H9 (cell line): ENCODE results near the gene ESRRB. TPM values are rescaled to one million over a fixed set of nuclear protein-coding genes. Genes with fewer than 3 reads are reported as not detected.

ENCODE experiments used
- DNase-seq: peaks from one replicate; pipeline ENCODE4 v3.0.0-alpha.2; 2017
- H2AFZ ChIP-seq: one replicate; pipeline ENCODE4 v1.6.1; 2013; ENCODE audit warnings: mild to moderate bottlenecking, low read length, control low read depth, moderate library complexity
- H2AK5ac ChIP-seq: 2 replicates; pipeline ENCODE4 v1.6.1; 2013; ENCODE audit warnings: low read length, control low read depth, mixed read lengths; ENCODE audit not compliant: insufficient read length
- H2BK120ac ChIP-seq: one replicate; pipeline ENCODE4 v1.6.1; 2013; ENCODE audit warnings: low read depth, mild to moderate bottlenecking, low read length, control low read depth, inconsistent platforms; ENCODE audit not compliant: poor library complexity, severe bottlenecking
- H2BK12ac ChIP-seq: 2 replicates; pipeline ENCODE4 v1.6.1; 2013; ENCODE audit warnings: low read length, control low read depth, mixed read lengths, low read depth; ENCODE audit not compliant: insufficient read length
- H2BK15ac ChIP-seq: 2 replicates; pipeline ENCODE4 v1.6.1; 2013; ENCODE audit warnings: low read depth, low read length, control low read depth
- H2BK20ac ChIP-seq: one replicate; pipeline ENCODE4 v1.6.1; 2013; ENCODE audit warnings: low read depth, mild to moderate bottlenecking, low read length, control low read depth, inconsistent platforms; ENCODE audit not compliant: poor library complexity, severe bottlenecking
- H2BK5ac ChIP-seq: 2 replicates; pipeline ENCODE4 v1.6.1; 2013; ENCODE audit warnings: low read length, control low read depth, mixed read lengths; ENCODE audit not compliant: insufficient read length
- H3K14ac ChIP-seq: 2 replicates; pipeline ENCODE4 v1.6.1; 2013; ENCODE audit warnings: low read length, control low read depth; ENCODE audit not compliant: insufficient read depth
- H3K18ac ChIP-seq: 2 replicates; pipeline ENCODE4 v1.6.1; 2013; ENCODE audit warnings: low read depth, mild to moderate bottlenecking, mixed read lengths, low read length, control low read depth; ENCODE audit not compliant: insufficient read length
- H3K23ac ChIP-seq: 2 replicates; pipeline ENCODE4 v1.6.1; 2013; ENCODE audit warnings: low read length, control low read depth, mixed read lengths, low read depth; ENCODE audit not compliant: insufficient read length
- H3K23me2 ChIP-seq: 2 replicates; pipeline ENCODE4 v1.6.1; 2013; ENCODE audit warnings: low read depth, mild to moderate bottlenecking, mixed read lengths, low read length, control low read depth; ENCODE audit not compliant: insufficient read length, poor library complexity, severe bottlenecking
- H3K27ac ChIP-seq: 2 replicates; pipeline ENCODE4 v1.5.1; 2013; ENCODE audit warnings: low read length, control low read depth, mixed read lengths, low read depth; ENCODE audit not compliant: insufficient read length
- H3K27me3 ChIP-seq: 2 replicates; pipeline ENCODE4 v1.6.1; 2013; ENCODE audit warnings: low read length, control low read depth, inconsistent platforms; ENCODE audit not compliant: insufficient read depth
- H3K4ac ChIP-seq: 2 replicates; pipeline ENCODE4 v1.6.1; 2013; ENCODE audit warnings: low read depth, mild to moderate bottlenecking, control low read depth, inconsistent platforms, low read length, moderate library complexity
- H3K4me1 ChIP-seq: 2 replicates; pipeline ENCODE4 v1.6.1; 2013; ENCODE audit warnings: low read length, control low read depth, inconsistent platforms; ENCODE audit not compliant: insufficient read depth
- H3K4me2 ChIP-seq: 2 replicates; pipeline ENCODE4 v1.6.1; 2013; ENCODE audit warnings: low read length, control low read depth, mixed read lengths; ENCODE audit not compliant: insufficient read length, insufficient read depth
- H3K56ac ChIP-seq: 2 replicates; pipeline ENCODE4 v1.6.1; 2013; ENCODE audit warnings: low read depth, mild to moderate bottlenecking, mixed read lengths, low read length, control low read depth; ENCODE audit not compliant: insufficient read length
- H3K79me1 ChIP-seq: 2 replicates; pipeline ENCODE4 v1.6.1; 2013; ENCODE audit warnings: low read depth, mild to moderate bottlenecking, moderate library complexity, low read length, control low read depth, inconsistent platforms; ENCODE audit not compliant: insufficient read depth, poor library complexity, severe bottlenecking
- H3K79me2 ChIP-seq: 2 replicates; pipeline ENCODE4 v1.6.1; 2013; ENCODE audit warnings: low read length, control low read depth, inconsistent platforms; ENCODE audit not compliant: insufficient read depth
- H3K9ac ChIP-seq: 2 replicates; pipeline ENCODE4 v1.6.1; 2013; ENCODE audit warnings: low read length, control low read depth, mixed read lengths; ENCODE audit not compliant: insufficient read length; ENCODE audit errors: extremely low read depth
- H3K9me3 ChIP-seq: one replicate; pipeline ENCODE4 v1.6.1; 2013; ENCODE audit warnings: low read depth, low read length, inconsistent platforms; ENCODE audit not compliant: control insufficient read depth
- H3T11ph ChIP-seq: one replicate; pipeline ENCODE4 v1.6.1; 2013; ENCODE audit warnings: mild to moderate bottlenecking, low read length, control low read depth, inconsistent platforms
- H4K20me1 ChIP-seq: one replicate; pipeline ENCODE4 v1.6.1; 2013; ENCODE audit not compliant: control insufficient read depth, insufficient read length, insufficient read depth
- H4K5ac ChIP-seq: 2 replicates; pipeline ENCODE4 v1.6.1; 2013; ENCODE audit warnings: low read depth, mild to moderate bottlenecking, mixed read lengths, low read length, control low read depth; ENCODE audit not compliant: insufficient read length
- H4K8ac ChIP-seq: replicated peaks from 2 replicates; pipeline ENCODE4 v1.6.1; 2013; ENCODE audit warnings: low read length, control low read depth, mixed read lengths, low read depth; ENCODE audit not compliant: insufficient read length
- H4K91ac ChIP-seq: 2 replicates; pipeline ENCODE4 v1.6.1; 2013; ENCODE audit warnings: low read depth, mild to moderate bottlenecking, moderate library complexity, mixed read lengths, low read length, control low read depth; ENCODE audit not compliant: insufficient read length
- H3K27ac Mint-ChIP-seq, 3 experiments: 2 replicates in 2 of 3; 3 replicates in 1 of 3; pipeline ENCODE4 v1.8.0; 2020 to 2021; ENCODE audit warnings: mixed read lengths in 3 of 3, mild to moderate bottlenecking in 1 of 3, moderate library complexity in 1 of 3
- H3K27me3 Mint-ChIP-seq: 2 replicates; pipeline ENCODE4 v1.8.0; 2021; ENCODE audit warnings: low read depth, mild to moderate bottlenecking, moderate library complexity, mixed read lengths
- H3K36me3 Mint-ChIP-seq, 3 experiments: 2 replicates in 2 of 3; 3 replicates in 1 of 3; pipeline ENCODE4 v1.8.0; 2020 to 2021; ENCODE audit warnings: low read depth in 3 of 3, mixed read lengths in 3 of 3; ENCODE audit not compliant: insufficient read depth in 1 of 3
- H3K4me1 Mint-ChIP-seq, 2 experiments: 2 replicates each; pipeline ENCODE4 v1.8.0; 2020; ENCODE audit warnings: mixed read lengths in 2 of 2
- H3K4me3 Mint-ChIP-seq, 2 experiments: 2 replicates in 1 of 2; 3 replicates in 1 of 2; pipeline ENCODE4 v1.8.0; 2020 to 2021; ENCODE audit warnings: mild to moderate bottlenecking in 2 of 2, mixed read lengths in 2 of 2, moderate library complexity in 1 of 2
- H3K9me3 Mint-ChIP-seq, 2 experiments: 2 replicates in 1 of 2; 3 replicates in 1 of 2; pipeline ENCODE4 v1.8.0; 2020; ENCODE audit warnings: mild to moderate bottlenecking in 2 of 2, mixed read lengths in 2 of 2, moderate library complexity in 1 of 2
- WGBS: extraction: QIAGEN DNeasy Blood & Tissue Kit; methylation state at CpG from one replicate; pipeline ENCODE4 v1.1.7; 2013; ENCODE audit warnings: missing lambda C conversion rate, low lambda C conversion rate, mixed read lengths; ENCODE audit not compliant: insufficient read length; ENCODE audit errors: extremely low coverage; 5-methylcytosine and 5-hydroxymethylcytosine counted together
- total RNA-seq: library from RNA; stranded (reverse); gene quantifications from 2 replicates; pipeline ENCODE4 v1.2.1, GENCODE V29; 2021
- TF ChIP-seq, protein P1 (sequence below): fragments of 200-600 bp; sonication (generic); conservative IDR thresholded peaks from 3 replicates; pipeline ENCODE4 v1.8.0; 2021; ENCODE audit warnings: antibody characterized with exemption, mild to moderate bottlenecking

The ESRRB gene
- total RNA-seq, 1 experiment from 2014 or later, result 0.11 TPM

- no peak overlapping the region for H2BK120ac ChIP-seq
- Mint-ChIP-seq H3K4me1 (peaks cover 10 to 25% of the 10 kb centered on the region in 2 experiments), H3K27me3 (peaks cover 1% of the 10 kb centered on the region), H3K36me3 (no peaks in the 10 kb centered on the region; a peak in 1 of 7 replicates), H3K9me3 (no peaks in the 10 kb centered on the region), H3K4me3 (no peak overlapping the region), H3K27ac (no peak overlapping the region)
- no peak overlapping the region for H2BK15ac ChIP-seq
- no peak overlapping the region for H2BK20ac ChIP-seq
- H3K56ac ChIP-seq, result no peak overlapping the region
- H3K79me1 ChIP-seq, result no peaks in the 10 kb centered on the region
- no peak overlapping the region for H3K14ac ChIP-seq
- H2BK12ac ChIP-seq, result no peak overlapping the region
- DNase-seq, result no peak
- H3K9ac ChIP-seq, result no peak overlapping the region
- TF ChIP-seq, protein P1, sequence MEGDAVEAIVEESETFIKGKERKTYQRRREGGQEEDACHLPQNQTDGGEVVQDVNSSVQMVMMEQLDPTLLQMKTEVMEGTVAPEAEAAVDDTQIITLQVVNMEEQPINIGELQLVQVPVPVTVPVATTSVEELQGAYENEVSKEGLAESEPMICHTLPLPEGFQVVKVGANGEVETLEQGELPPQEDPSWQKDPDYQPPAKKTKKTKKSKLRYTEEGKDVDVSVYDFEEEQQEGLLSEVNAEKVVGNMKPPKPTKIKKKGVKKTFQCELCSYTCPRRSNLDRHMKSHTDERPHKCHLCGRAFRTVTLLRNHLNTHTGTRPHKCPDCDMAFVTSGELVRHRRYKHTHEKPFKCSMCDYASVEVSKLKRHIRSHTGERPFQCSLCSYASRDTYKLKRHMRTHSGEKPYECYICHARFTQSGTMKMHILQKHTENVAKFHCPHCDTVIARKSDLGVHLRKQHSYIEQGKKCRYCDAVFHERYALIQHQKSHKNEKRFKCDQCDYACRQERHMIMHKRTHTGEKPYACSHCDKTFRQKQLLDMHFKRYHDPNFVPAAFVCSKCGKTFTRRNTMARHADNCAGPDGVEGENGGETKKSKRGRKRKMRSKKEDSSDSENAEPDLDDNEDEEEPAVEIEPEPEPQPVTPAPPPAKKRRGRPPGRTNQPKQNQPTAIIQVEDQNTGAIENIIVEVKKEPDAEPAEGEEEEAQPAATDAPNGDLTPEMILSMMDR, result no peak
- no peak overlapping the region for H3K18ac ChIP-seq
- no peaks in the 10 kb centered on the region for H3K27me3 ChIP-seq
- no peak overlapping the region for H4K8ac ChIP-seq
- H2BK5ac ChIP-seq, result no peak overlapping the region
- peaks cover 2% of the 10 kb centered on the region; the same call in 1 of the 2 replicates for H3K4me1 ChIP-seq
- no peak overlapping the region for H3K4ac ChIP-seq
- no peaks in the 10 kb centered on the region for H3K23me2 ChIP-seq
- WGBS, result no CpG with 5 or more reads among the region's 9 CpGs
- H3K23ac ChIP-seq, result no peak overlapping the region
- no peak overlapping the region for H4K5ac ChIP-seq
- H2AFZ ChIP-seq, result no peak overlapping the region
- no peak overlapping the region for H2AK5ac ChIP-seq
- H3K9me3 ChIP-seq, result no peaks in the 10 kb centered on the region
- H3T11ph ChIP-seq, result no peak overlapping the region
- H4K91ac ChIP-seq, result no peak overlapping the region
- H4K20me1 ChIP-seq, result no peaks in the 10 kb centered on the region
- no peak overlapping the region for H3K4me2 ChIP-seq
- no peak overlapping the region for H3K27ac ChIP-seq
- H3K79me2 ChIP-seq, result no peaks in the 10 kb centered on the region
Observed at GRCh38 chr14:76434220-76434619, 58.3 kb downstream of the ESRRB start.
